ENCODE data around the gene CBFA2T3. TPM values are rescaled to one million over a fixed set of nuclear protein-coding genes. Genes with fewer than 3 reads are reported as not detected.

The CBFA2T3 gene
- total and polyA plus RNA-seq, 2 donors (not counting 1 experiment from before 2014, with no cell fraction given): 40.8 to 58.3 TPM

DNA sequence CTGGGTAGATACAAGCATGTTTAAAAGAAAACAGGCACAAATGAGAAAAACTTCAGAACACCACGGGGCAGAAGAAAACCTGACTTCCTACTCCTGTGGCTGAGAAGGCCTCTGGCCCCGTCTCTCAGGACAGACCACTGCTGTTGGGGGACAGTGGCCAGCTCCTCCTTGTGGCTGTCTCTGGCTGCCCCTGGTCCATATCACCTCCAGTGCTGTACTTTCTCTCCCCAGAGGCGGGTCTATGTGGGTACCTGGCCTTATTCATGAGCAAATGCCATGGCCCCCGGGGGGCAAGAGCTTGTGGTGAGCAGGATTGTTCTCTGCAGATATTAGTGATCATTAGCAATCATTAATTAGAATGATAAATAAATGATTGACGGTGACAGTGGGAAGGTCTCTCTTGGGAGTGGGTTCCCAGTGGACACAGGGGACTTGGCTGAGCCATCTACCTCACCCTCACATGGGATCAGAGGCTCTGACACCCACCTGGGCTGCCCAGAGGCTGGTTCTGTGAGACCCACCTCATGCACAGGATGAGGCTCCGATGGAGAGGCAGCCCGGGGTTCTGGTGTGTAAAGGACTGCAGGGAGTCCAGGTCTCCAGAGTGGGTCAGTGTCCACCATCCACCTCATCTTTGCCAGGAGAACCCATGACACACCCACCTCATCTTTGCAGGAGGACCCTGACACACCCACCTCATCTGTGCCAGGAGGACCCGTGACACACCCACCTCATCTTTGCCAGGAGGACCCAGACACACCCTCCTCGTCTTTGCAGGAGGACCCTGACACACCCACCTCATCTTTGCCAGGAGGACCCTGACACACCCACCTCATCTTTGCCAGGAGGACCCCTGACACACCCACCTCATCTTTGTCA, 30.6 kb upstream of the CBFA2T3 start:
- Histone ChIP-seq H3K36me3 (replicated peaks in 1 of 2; ENCODE audit: control extremely low read depth in 1 of 2, control insufficient read depth in 1 of 2, extremely low read depth in 1 of 2, insufficient read depth in 2 of 2, low read length in 1 of 2) (no peaks in the 10 kb centered on the region), H3K27ac (ENCODE audit: low read length in 2 of 2) (no peak overlapping the region), H3K27me3 (replicated peaks in 1 of 4; ENCODE audit: control extremely low read depth in 1 of 4, control insufficient read depth in 3 of 4, insufficient read depth in 4 of 4, low read length in 3 of 4) (peaks cover 0 to 50% (median 12%) of the 10 kb centered on the region in 4 experiments), H3K9me3 (ENCODE audit: control extremely low read depth in 1 of 3, control insufficient read depth in 2 of 3, insufficient read depth in 1 of 3, low read length in 2 of 3) (peaks cover 0 to 24% (median 0%) of the 10 kb centered on the region in 3 donors), H3K79me2 (ENCODE audit: control insufficient read depth, insufficient read depth, low read length) (no peaks in the 10 kb centered on the region), H2AFZ (ENCODE audit: insufficient read depth, low read depth, low read length, poor library complexity, severe bottlenecking) (no peak overlapping the region), H3K4me3 (ENCODE audit: control extremely low read depth in 1 of 5, extremely low read depth in 1 of 5, insufficient read depth in 1 of 5, low read depth in 2 of 5, low read length in 4 of 5) (no peak overlapping the region), H4K20me1 (ENCODE audit: control insufficient read depth, insufficient read depth, low read length, poor library complexity, severe bottlenecking) (no peaks in the 10 kb centered on the region), H3K4me1 (ENCODE audit: control insufficient read depth in 2 of 2, insufficient read depth in 2 of 2, low read length in 2 of 2) (peaks cover 18 to 19% of the 10 kb centered on the region in 2 donors), H3K4me2 (replicated peaks; ENCODE audit: low read depth, low read length, poor library complexity, severe bottlenecking) (no peak overlapping the region), H3K9ac (ENCODE audit: low read length) (no peak overlapping the region)
- no peak for DNase-seq
- intact Hi-C loops (cut with micrococcal nuclease): no loop called here
- peaks cover 34% of the 10 kb centered on the region for H3K27me3 Mint-ChIP-seq
- WGBS (ENCODE audit: insufficient coverage): 49% methylated on average over 5 of the region's 9 CpGs
- no peaks in the 10 kb centered on the region for H3K9me3 Mint-ChIP-seq (ENCODE audit: insufficient read depth)
- H3K4me3 Mint-ChIP-seq: no peak overlapping the region
- ChIA-PET POLR2A (no interaction called here), CTCF (interaction anchor here (0.7 kb wide), 1 partner anchor 60 kb away, joined by 3 read pairs; no protein-coding TSS in a partner anchor)
- H3K4me1 Mint-ChIP-seq: peaks cover 18% of the 10 kb centered on the region
- H3K27ac Mint-ChIP-seq: no peak overlapping the region
- ATAC-seq (ENCODE audit: low read depth): no peak
- TF ChIP-seq, protein P1, sequence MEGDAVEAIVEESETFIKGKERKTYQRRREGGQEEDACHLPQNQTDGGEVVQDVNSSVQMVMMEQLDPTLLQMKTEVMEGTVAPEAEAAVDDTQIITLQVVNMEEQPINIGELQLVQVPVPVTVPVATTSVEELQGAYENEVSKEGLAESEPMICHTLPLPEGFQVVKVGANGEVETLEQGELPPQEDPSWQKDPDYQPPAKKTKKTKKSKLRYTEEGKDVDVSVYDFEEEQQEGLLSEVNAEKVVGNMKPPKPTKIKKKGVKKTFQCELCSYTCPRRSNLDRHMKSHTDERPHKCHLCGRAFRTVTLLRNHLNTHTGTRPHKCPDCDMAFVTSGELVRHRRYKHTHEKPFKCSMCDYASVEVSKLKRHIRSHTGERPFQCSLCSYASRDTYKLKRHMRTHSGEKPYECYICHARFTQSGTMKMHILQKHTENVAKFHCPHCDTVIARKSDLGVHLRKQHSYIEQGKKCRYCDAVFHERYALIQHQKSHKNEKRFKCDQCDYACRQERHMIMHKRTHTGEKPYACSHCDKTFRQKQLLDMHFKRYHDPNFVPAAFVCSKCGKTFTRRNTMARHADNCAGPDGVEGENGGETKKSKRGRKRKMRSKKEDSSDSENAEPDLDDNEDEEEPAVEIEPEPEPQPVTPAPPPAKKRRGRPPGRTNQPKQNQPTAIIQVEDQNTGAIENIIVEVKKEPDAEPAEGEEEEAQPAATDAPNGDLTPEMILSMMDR (IDR thresholded peaks at IDR 0.05): no peak
- TF ChIP-seq EZH2 (IDR thresholded peaks at IDR 0.05; ENCODE audit: borderline replicate concordance, insufficient read depth, low read depth, low read length, poor library complexity, severe bottlenecking): no peak

Measured in B cell (primary cell).